ENCODE data around the gene ACP6.
"Not testable (repeated sequence)": the region's sequence is repeated elsewhere in the genome, so short reads cannot be mapped to it uniquely, and the experiment has no call there.

Gene ACP6

GRCh38 chr1:147619741-147620140 is 50.6 kb downstream of the ACP6 start:
- no peak for DNase-seq

GRCh38 chr1:147618771-147619170 is 51.6 kb downstream of the ACP6 start:
- DNase-seq, result no peak

- peak; percentile 29 for DNase-seq
Measured at GRCh38 chr1:147618077-147618569, 52.2 kb downstream of the ACP6 start.

- not testable (repeated sequence) for DNase-seq
Measured at GRCh38 chr1:147614966-147615365, 55.4 kb downstream of the ACP6 start.

GRCh38 chr1:147613506-147613905 is 56.8 kb downstream of the ACP6 start:
- DNase-seq, result no peak

GRCh38 chr1:147612366-147612765 is 58.0 kb downstream of the ACP6 start:
- DNase-seq, result no peak

GRCh38 chr1:147611586-147611985 is 58.7 kb downstream of the ACP6 start:
- no peak for DNase-seq

- DNase-seq, result no peak
Measured at GRCh38 chr1:147611021-147611426, 59.3 kb downstream of the ACP6 start.

- DNase-seq, result no peak
Measured at GRCh38 chr1:147609358-147609757, 61.0 kb downstream of the ACP6 start.

GRCh38 chr1:147608596-147608995 is 61.7 kb downstream of the ACP6 start:
- DNase-seq, result no peak

- no peak for DNase-seq
Measured at GRCh38 chr1:147605591-147605990, 64.7 kb downstream of the ACP6 start.

- DNase-seq, result no peak
Measured at GRCh38 chr1:147603986-147604385, 66.3 kb downstream of the ACP6 start.

GRCh38 chr1:147600119-147601111 is 69.9 kb downstream of the ACP6 start:
- DNase-seq, result no peak

GRCh38 chr1:147599362-147600118 is 70.8 kb downstream of the ACP6 start:
- DNase-seq, result peak; percentile 98

- DNase-seq, result peak; percentile 38
Measured at GRCh38 chr1:147598621-147599361, 71.5 kb downstream of the ACP6 start.

GRCh38 chr1:147597010-147597409 is 73.3 kb downstream of the ACP6 start:
- DNase-seq, result no peak

Data from stimulated activated CD4-positive, alpha-beta T cell treated with anti-CD3 and anti-CD28 coated beads, Interleukin-4, amount 100 ng/mL, for 1 hour (primary cell).